Coronary artery (tissue), 2 donors: ENCODE data around the gene IL26.

Source experiments
- DNase-seq: peaks from one replicate; pipeline ENCODE4 v3.0.0-alpha.2; 2017; ENCODE audit warnings: low spot score
- H3K27ac ChIP-seq, 2 donors: fragments of 200-600 bp; sonication (generic); one replicate each; pipeline ENCODE4 v1.5.1; 2016 to 2019
- H3K4me3 ChIP-seq: fragments of 200-600 bp; sonication (generic); 2 replicates; pipeline ENCODE4 v1.5.1; 2016; ENCODE audit warnings: mild to moderate bottlenecking, moderate library complexity
- CTCF ChIP-seq: fragments of 200-600 bp; sonication (generic); IDR thresholded peaks from one replicate; pipeline ENCODE4 v1.5.1; 2019; ENCODE audit warnings: antibody characterized with exemption

Gene IL26

GRCh38 chr12:68225576-68226476 lies at the start of gene IL26:
Gene IL26, minus strand, starts transcription at chr12:68225810. Its CDS starts 54 bp downstream, at chr12:68225756.
- H3K4me3 ChIP-seq, result no peak within 1 kb of the TSS
- no peak for TF ChIP-seq CTCF

GRCh38 chr12:68272732-68273131 lies 47.1 kb upstream of the IL26 start:
- Histone ChIP-seq H3K27ac (no peak overlapping the region), H3K4me3 (no peak overlapping the region)
- DNase-seq, result no peak
- no peak for TF ChIP-seq CTCF

More at GRCh38 chr12:68225576-68226476, at the start of gene IL26:
- no peak for DNase-seq
- no peak within 1 kb of the TSS for H3K27ac ChIP-seq

GRCh38 chr12:68271346-68271745 lies 45.7 kb upstream of the IL26 start:
- DNase-seq, result no peak
- TF ChIP-seq CTCF, result no peak
- no peak overlapping the region for H3K4me3 ChIP-seq
- no peak overlapping the region for H3K27ac ChIP-seq

GRCh38 chr12:68270358-68270757 lies 44.7 kb upstream of the IL26 start:
- TF ChIP-seq CTCF, result no peak
- Histone ChIP-seq H3K4me3 (no peak overlapping the region), H3K27ac (no peak overlapping the region)
- DNase-seq, result no peak

- DNase-seq, result no peak
- no peak for TF ChIP-seq CTCF
- Histone ChIP-seq H3K27ac (no peak overlapping the region), H3K4me3 (no peak overlapping the region)
Observed at GRCh38 chr12:68269779-68270178, 44.2 kb upstream of the IL26 start.

- DNase-seq, result no peak
- TF ChIP-seq CTCF, result no peak
- no peak overlapping the region for H3K27ac ChIP-seq
- H3K4me3 ChIP-seq, result no peak overlapping the region
Observed at GRCh38 chr12:68268967-68269366, 43.4 kb upstream of the IL26 start.

- DNase-seq, result no peak
- no peak for TF ChIP-seq CTCF
- no peak overlapping the region for H3K27ac ChIP-seq
- no peak overlapping the region for H3K4me3 ChIP-seq
Observed at GRCh38 chr12:68267892-68268396, 42.3 kb upstream of the IL26 start.
